Heart left ventricle (tissue), 16 donors: ENCODE results near the gene UGT1A9. TPM values are rescaled to one million over a fixed set of nuclear protein-coding genes. Genes with fewer than 3 reads are reported as not detected.

ENCODE experiments used
- ATAC-seq, 4 donors: fragments of 200-7000 bp; cut with Tn5 transposase; one replicate each; pipeline ENCODE4 v1.9.1; 2020 to 2022; ENCODE audit warnings: moderate library complexity in 4 of 4, mild to moderate bottlenecking in 3 of 4, moderate number of reproducible peaks in 1 of 4
- DNase-seq, 5 donors: peaks; one replicate each; pipeline ENCODE4 v3.0.0-alpha.2; 2020
- H3K27ac ChIP-seq, 12 donors: fragments of 200-600 bp; sonication (generic) in 4 of 12; one replicate each; pipeline versions ENCODE4 v1.5.0 to v1.8.0; 2016 to 2022; ENCODE audit warnings: mild to moderate bottlenecking in 2 of 12
- H3K27me3 ChIP-seq, 9 donors: fragments of 200-600 bp; sonication (generic) in 2 of 9; one replicate each; pipeline versions ENCODE4 v1.5.1 to v1.8.0; 2016 to 2022; ENCODE audit warnings: mild to moderate bottlenecking in 3 of 9
- H3K36me3 ChIP-seq, 9 donors: fragments of 200-600 bp; sonication (generic) in 2 of 9; one replicate each; pipeline versions ENCODE4 v1.5.0 to v1.8.0; 2018 to 2022; ENCODE audit warnings: mild to moderate bottlenecking in 2 of 9
- H3K4me1 ChIP-seq, 12 donors: fragments of 200-600 bp; sonication (generic) in 4 of 12; one replicate each; pipeline versions ENCODE4 v1.5.0 to v1.8.0; 2016 to 2022; ENCODE audit warnings: mild to moderate bottlenecking in 3 of 12
- H3K4me3 ChIP-seq, 12 donors: fragments of 200-600 bp; sonication (generic) in 4 of 12; one replicate each; pipeline versions ENCODE4 v1.5.0 to v1.8.0; 2017 to 2022; ENCODE audit warnings: mild to moderate bottlenecking in 9 of 12, moderate library complexity in 4 of 12
- H3K9me3 ChIP-seq, 12 donors: fragments of 200-600 bp; sonication (generic) in 4 of 12; one replicate each; pipeline versions ENCODE4 v1.5.0 to v1.8.0; 2016 to 2022; ENCODE audit warnings: mild to moderate bottlenecking in 1 of 12
- CTCF ChIP-seq, 12 donors: fragments of 200-600 bp; sonication (generic) in 4 of 12; IDR thresholded peaks; one replicate each; pipeline versions ENCODE4 v1.5.0 to v1.8.0; 2018 to 2022; ENCODE audit warnings: antibody characterized with exemption in 12 of 12, mild to moderate bottlenecking in 5 of 12
- POLR2A ChIP-seq, 2 donors: fragments of 450-650 bp; IDR thresholded peaks; one replicate each; pipeline ENCODE4 v1.6.1; 2017; ENCODE audit warnings: antibody characterized with exemption in 2 of 2, mild to moderate bottlenecking in 2 of 2, moderate library complexity in 2 of 2
- WGBS, 4 donors: extraction: QIAGEN DNeasy Blood & Tissue Kit in 2 of 4; methylation state at CpG; one replicate each; pipeline versions ENCODE4 v1.1.5 to v1.1.7; 2013 to 2018; 5-methylcytosine and 5-hydroxymethylcytosine counted together
- intact Hi-C, 10 donors: fragments of 100-400 bp; cut with DNase I; formaldehyde crosslinking; loops; one replicate each; pipeline versions ENCODE4 v1.11.1 to v1.14.2; 2022
- polyA plus RNA-seq, 2 donors: library from polyadenylated mRNA; stranded (reverse); fragments of 200-250 nt; gene quantifications; one replicate each; pipeline ENCODE4 v1.2.3, GENCODE V29; 2013
- total RNA-seq, 9 donors: library from RNA; depleted of rRNA in 2 of 9; stranded (reverse); fragments of >200 nt in 2 of 9; fragmentation: NEBNext Ultra II Directional in 3 of 9; extraction: Animal tissue kit (Norgen Biotek cat#: 25700) in 3 of 9; gene quantifications; one replicate each; pipeline versions ENCODE4 v1.1.0 to v1.2.4, GENCODE V29; 2016 to 2023
- donor health status: ischemic (EF 13 %, LVEDD 7.1; RV severe dilation, severe dysfunction).
- donor health status: healthy with polysubstance abuse.
- donor health status: DM: no; HTN: yes; CAD: no.
- donor health status: DM: no; HTN: no; CAD: no.
- donor health status: ischemic (EF 25% LVEDD 6.9; RV normal size, moderate dysfunction).
- donor health status: ischemic (EF 25% LVEDD 5.7; RV mildly dilated, moderate dysfunction).
- donor health status: healthy.
- donor health status: DM: yes; HTN: yes; CAD: no.
- donor health status: ischemic (EF 35%, LVEDD 5.7; RV mildly dilated, moderate dysfunction).
- donor health status: nonischemic (EF 11% LVEDD 7.7; RV severe dilation, severe dysfunction).
- donor health status: DM: yes; HTN: yes; CAD: no.
- donor health status: PGD.
- donor health status: ischemic (EF 29% LVEDD 5.4; RV normal size, mild dysfunction).
- donor health status: nonischemic (EF 23%, LVEDD 6.1; RV moderate dilation, normal function).

The UGT1A9 gene
- total and polyA plus RNA-seq, 11 donors = not detected

DNA sequence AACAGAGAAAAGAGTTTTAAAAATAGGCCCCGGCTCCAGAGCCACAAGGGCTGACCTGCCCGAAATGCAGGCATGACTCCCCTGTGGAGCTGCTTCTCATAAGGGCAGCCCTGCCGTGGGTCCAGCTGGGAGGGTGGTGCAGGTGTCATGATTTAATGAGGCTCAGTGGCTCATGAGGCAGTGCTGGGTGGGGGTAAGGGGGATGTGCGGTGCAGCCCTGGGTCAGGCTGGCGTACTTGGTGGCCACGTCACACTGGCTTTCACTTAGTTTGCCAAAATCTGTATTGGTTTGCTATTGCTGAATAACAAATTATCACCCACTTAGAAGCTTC is 149.0 kb downstream of the UGT1A9 start:
- Histone ChIP-seq H3K9me3 (peaks cover 0 to 8% (median 0%) of the 10 kb centered on the region in 12 donors), H3K27me3 (peaks cover 0 to 6% (median 0%) of the 10 kb centered on the region in 9 donors), H3K27ac (no peak overlapping the region), H3K4me3 (no peak overlapping the region), H3K36me3 (no peaks in the 10 kb centered on the region), H3K4me1 (no peaks in the 10 kb centered on the region)
- no peak for DNase-seq
- 66 to 83% (median 81%) methylated on average over 6 of the region's 6 CpGs for WGBS, 4 donors
- ATAC-seq = no peak
- intact Hi-C loops = no loop called here
- TF ChIP-seq CTCF (IDR thresholded peaks at IDR 0.05) (no peak), POLR2A (IDR thresholded peaks at IDR 0.05) (no peak)

DNA sequence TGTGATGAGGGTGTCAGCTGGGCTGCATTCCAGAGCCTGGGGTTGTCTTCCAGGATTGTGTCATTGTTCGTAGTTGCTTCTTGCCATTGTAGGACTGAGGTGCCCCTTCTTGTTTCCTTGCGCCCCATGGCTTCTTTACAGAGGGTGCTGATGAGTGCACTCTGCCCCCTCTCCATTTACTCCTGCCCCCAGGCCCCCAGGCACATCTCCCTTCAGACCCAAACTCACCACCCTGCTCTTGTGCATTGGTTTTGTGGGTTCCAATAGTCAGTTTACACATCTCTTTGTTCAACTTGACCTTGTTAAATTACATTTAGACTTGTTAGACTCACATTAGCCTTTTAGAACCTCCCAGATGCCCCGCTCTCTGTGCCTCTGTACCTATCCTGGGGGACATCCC is 149.5 kb downstream of the UGT1A9 start:
- 85 to 97% (median 91%) methylated on average over 3 of the region's 3 CpGs for WGBS, 4 donors
- intact Hi-C loops = no loop called here
- ATAC-seq (no peak), DNase-seq (no peak)
- Histone ChIP-seq H3K4me1 (no peaks in the 10 kb centered on the region), H3K27ac (no peak overlapping the region), H3K36me3 (no peaks in the 10 kb centered on the region), H3K4me3 (no peak overlapping the region), H3K27me3 (peaks cover 0 to 6% (median 0%) of the 10 kb centered on the region in 9 donors), H3K9me3 (peaks cover 0 to 9% (median 0%) of the 10 kb centered on the region in 12 donors)
- TF ChIP-seq POLR2A (IDR thresholded peaks at IDR 0.05) (no peak), CTCF (IDR thresholded peaks at IDR 0.05) (no peak)

DNA sequence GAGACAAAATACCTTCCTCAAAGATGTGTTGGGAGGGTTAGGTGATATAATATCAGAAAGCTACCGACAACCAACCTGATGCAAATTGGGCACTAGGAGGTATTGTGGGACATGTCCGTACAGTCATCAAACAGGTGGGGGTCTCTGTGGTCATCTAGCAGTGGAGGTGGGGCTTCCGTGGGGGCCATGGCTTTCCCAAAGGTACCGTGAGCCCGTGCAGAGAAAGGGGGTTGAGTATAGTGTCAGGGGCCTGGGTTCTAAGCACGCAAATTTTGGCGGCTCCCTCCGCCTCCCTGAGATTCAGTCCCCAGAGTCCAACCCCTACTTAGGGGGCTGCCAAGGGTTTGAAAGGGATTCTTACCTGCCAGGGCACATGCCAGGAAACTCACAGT is 150.0 kb downstream of the UGT1A9 start:
- TF ChIP-seq POLR2A (IDR thresholded peaks at IDR 0.05) = no peak
- TF ChIP-seq CTCF (IDR thresholded peaks at IDR 0.05) = no peak
- WGBS, 4 donors = 90 to 91% (median 91%) methylated on average over 8 of the region's 8 CpGs
- ATAC-seq = no peak

GRCh38 chr2:233822101-233822771 is 150.5 kb downstream of the UGT1A9 start:
- peaks cover 0 to 6% (median 0%) of the 10 kb centered on the region in 9 donors for H3K27me3 ChIP-seq
- H3K4me1 ChIP-seq = no peaks in the 10 kb centered on the region
- peaks cover 0 to 11% (median 0%) of the 10 kb centered on the region in 12 donors for H3K9me3 ChIP-seq
- DNase-seq = no peak
- H3K4me3 ChIP-seq = no peak overlapping the region
- intact Hi-C loops = no loop called here
- no peaks in the 10 kb centered on the region for H3K36me3 ChIP-seq
- no peak for ATAC-seq
- TF ChIP-seq CTCF (IDR thresholded peaks at IDR 0.05) = no peak
- no peak for TF ChIP-seq POLR2A (IDR thresholded peaks at IDR 0.05)
- 84 to 88% (median 86%) methylated on average over 17 to 21 of the region's 21 CpGs for WGBS, 4 donors
- no peak overlapping the region for H3K27ac ChIP-seq

More for the DNA sequence above, 150.0 kb downstream of the UGT1A9 start:
- no peak overlapping the region for H3K27ac ChIP-seq
- no peak for DNase-seq
- peaks cover 0 to 6% (median 0%) of the 10 kb centered on the region in 9 donors for H3K27me3 ChIP-seq
- intact Hi-C loops = no loop called here
- no peaks in the 10 kb centered on the region for H3K36me3 ChIP-seq
- H3K9me3 ChIP-seq = peaks cover 0 to 9% (median 0%) of the 10 kb centered on the region in 12 donors
- H3K4me1 ChIP-seq = no peaks in the 10 kb centered on the region
- H3K4me3 ChIP-seq = no peak overlapping the region

Other genes starting within 250 kb of the UGT1A9 start
- gene USP40, start 105.1 kb upstream of the UGT1A9 start, total RNA-seq = 10 to 100 TPM; 13.7 to 21.8 (median 20.2) TPM
- gene USP40, start 105.1 kb upstream of the UGT1A9 start, polyA plus RNA-seq = 10 to 100 TPM; 11.1 to 17.3 TPM
- not detected for gene UGT1A8, start 54.3 kb upstream of the UGT1A9 start, total RNA-seq
- not detected for gene UGT1A8, start 54.3 kb upstream of the UGT1A9 start, polyA plus RNA-seq
- not detected for gene UGT1A10, start 35.5 kb upstream of the UGT1A9 start, total RNA-seq
- not detected for gene UGT1A10, start 35.5 kb upstream of the UGT1A9 start, polyA plus RNA-seq
- not detected for gene UGT1A7, start 10.0 kb downstream of the UGT1A9 start, total RNA-seq
- not detected for gene UGT1A7, start 10.0 kb downstream of the UGT1A9 start, polyA plus RNA-seq
- not detected for gene UGT1A6, start 21.0 kb downstream of the UGT1A9 start, total RNA-seq
- gene UGT1A6, start 21.0 kb downstream of the UGT1A9 start, polyA plus RNA-seq = not detected
- gene UGT1A5, start 41.0 kb downstream of the UGT1A9 start, total RNA-seq = not detected
- gene UGT1A5, start 41.0 kb downstream of the UGT1A9 start, polyA plus RNA-seq = not detected
- gene UGT1A4, start 46.8 kb downstream of the UGT1A9 start, total RNA-seq = not detected
- not detected for gene UGT1A4, start 46.8 kb downstream of the UGT1A9 start, polyA plus RNA-seq
- not detected for gene UGT1A3, start 57.1 kb downstream of the UGT1A9 start, total RNA-seq
- not detected for gene UGT1A3, start 57.1 kb downstream of the UGT1A9 start, polyA plus RNA-seq
- not detected for gene UGT1A1, start 88.4 kb downstream of the UGT1A9 start, total RNA-seq
- gene UGT1A1, start 88.4 kb downstream of the UGT1A9 start, polyA plus RNA-seq = under 1 TPM in 1 of 2 donors, not detected in 1; 0.03 TPM
- gene MROH2A, start 106.4 kb downstream of the UGT1A9 start, total RNA-seq = under 1 TPM in 1 of 9 donors, not detected in 8; 0.75 TPM
- gene MROH2A, start 106.4 kb downstream of the UGT1A9 start, polyA plus RNA-seq = not detected
- 1 to 10 TPM in 1 of 9 donors, under 1 TPM in 5, not detected in 3; 0.10 to 8.4 (median 0.48) TPM for gene HJURP, start 182.6 kb downstream of the UGT1A9 start, total RNA-seq
- under 1 TPM; 0.08 to 0.10 TPM for gene HJURP, start 182.6 kb downstream of the UGT1A9 start, polyA plus RNA-seq
- gene TRPM8, start 245.5 kb downstream of the UGT1A9 start, total RNA-seq = under 1 TPM in 2 of 9 donors, not detected in 7; 0.19 to 0.25 TPM
- gene TRPM8, start 245.5 kb downstream of the UGT1A9 start, polyA plus RNA-seq = not detected